Prostate gland (tissue), 2 donors: ENCODE measurements around the gene TOPBP1. TPM values are rescaled to one million over a fixed set of nuclear protein-coding genes. Genes with fewer than 3 reads are reported as not detected.

Source experiments
- DNase-seq: peaks from one replicate; pipeline ENCODE4 v3.0.0-alpha.2; 2019; ENCODE audit warnings: low spot score
- H3K27ac ChIP-seq, 2 donors: fragments of 200-600 bp; sonication (generic); 2 replicates each; pipeline ENCODE4 v1.5.1; 2017 to 2019
- H3K27me3 ChIP-seq: fragments of 200-600 bp; sonication (generic); replicated peaks from 2 replicates; pipeline ENCODE4 v1.5.1; 2019; ENCODE audit not compliant: insufficient read depth
- H3K36me3 ChIP-seq, 2 donors: fragments of 200-600 bp; sonication (generic); 1 replicate in 1 of 2; 2 replicates in 1 of 2; pipeline versions ENCODE4 v1.5.1 to v1.8.1; 2017 to 2019
- H3K4me1 ChIP-seq: fragments of 200-600 bp; sonication (generic); replicated peaks from 2 replicates; pipeline ENCODE4 v1.5.1; 2019
- H3K4me3 ChIP-seq, 2 donors: fragments of 200-600 bp; sonication (generic); 2 replicates each; pipeline ENCODE4 v1.5.1; 2017 to 2019
- H3K9me3 ChIP-seq: fragments of 200-600 bp; sonication (generic); 2 replicates; pipeline ENCODE4 v1.5.1; 2017
- CTCF ChIP-seq, 4 experiments: fragments of 200-600 bp in 2 of 4; fragments of 450-650 bp in 2 of 4; sonication (generic) in 2 of 4; IDR thresholded peaks; 1 replicate in 3 of 4; 2 replicates in 1 of 4; pipeline ENCODE4 v1.5.1; 2016 to 2019; ENCODE audit warnings: antibody characterized with exemption in 4 of 4, mild to moderate bottlenecking in 2 of 4, moderate library complexity in 2 of 4
- POLR2A ChIP-seq: fragments of 450-650 bp; IDR thresholded peaks from one replicate; pipeline ENCODE4 v1.6.1; 2016; ENCODE audit warnings: antibody characterized with exemption, mild to moderate bottlenecking
- POLR2AphosphoS5 ChIP-seq: sonication (generic); formaldehyde crosslinking; IDR thresholded peaks from one replicate; pipeline ENCODE4 v1.6.1; 2017; ENCODE audit warnings: antibody characterized with exemption
- WGBS: methylation state at CpG from one replicate; pipeline ENCODE4 v1.1.5; 2018; 5-methylcytosine and 5-hydroxymethylcytosine counted together
- intact Hi-C: fragments of 100-400 bp; cut with DNase I; formaldehyde crosslinking; loops from one replicate; pipeline ENCODE4 v1.14.2; 2022
- total RNA-seq, 2 donors: library from RNA; depleted of rRNA; stranded (reverse); fragments of >200 nt; gene quantifications; one replicate each; pipeline ENCODE4 v1.1.0, GENCODE V29; 2016

Gene TOPBP1
- total RNA-seq, 2 donors from 2014 or later = 15.6 to 25.3 TPM

GRCh38 chr3:133610031-133610430, 51.7 kb downstream of the TOPBP1 start:
- Histone ChIP-seq H3K27me3 (no peaks in the 10 kb centered on the region), H3K4me1 (no peaks in the 10 kb centered on the region), H3K4me3 (no peak overlapping the region), H3K36me3 (no peaks in the 10 kb centered on the region), H3K9me3 (no peaks in the 10 kb centered on the region), H3K27ac (no peak overlapping the region)
- TF ChIP-seq POLR2A (no peak), CTCF (IDR thresholded peaks at IDR 0.05) (no peak)
- intact Hi-C loops = no loop called here
- no peak for DNase-seq

DNA sequence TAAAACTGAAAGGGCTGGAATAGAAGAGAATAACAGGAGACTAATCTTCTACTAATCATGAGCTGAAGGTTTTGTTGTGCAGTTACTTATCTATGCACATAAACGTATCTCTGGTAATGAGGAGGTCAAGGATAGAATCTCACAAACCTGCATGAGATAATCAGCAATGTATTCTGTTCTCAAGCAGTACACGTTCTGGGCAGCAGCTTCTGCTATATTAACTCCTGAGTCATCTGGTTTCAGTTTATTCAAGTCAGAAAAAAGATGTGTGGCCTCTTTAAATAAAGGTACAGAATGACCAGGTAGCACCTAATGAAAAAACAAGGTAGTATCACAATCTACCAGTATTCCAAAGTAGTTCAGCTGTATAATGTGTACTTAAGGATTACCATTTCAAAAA, 53.4 kb downstream of the TOPBP1 start:
- intact Hi-C loops = no loop called here
- no peak for DNase-seq
- no peaks in the 10 kb centered on the region for H3K36me3 ChIP-seq
- no peaks in the 10 kb centered on the region for H3K4me1 ChIP-seq
- H3K27ac ChIP-seq = no peak overlapping the region
- TF ChIP-seq POLR2AphosphoS5 (no peak), CTCF (IDR thresholded peaks at IDR 0.05) (no peak), POLR2A (no peak)
- H3K27me3 ChIP-seq = no peaks in the 10 kb centered on the region
- 60% methylated on average over 2 of the region's 2 CpGs for WGBS
- H3K9me3 ChIP-seq = no peaks in the 10 kb centered on the region
- no peak overlapping the region for H3K4me3 ChIP-seq

DNA sequence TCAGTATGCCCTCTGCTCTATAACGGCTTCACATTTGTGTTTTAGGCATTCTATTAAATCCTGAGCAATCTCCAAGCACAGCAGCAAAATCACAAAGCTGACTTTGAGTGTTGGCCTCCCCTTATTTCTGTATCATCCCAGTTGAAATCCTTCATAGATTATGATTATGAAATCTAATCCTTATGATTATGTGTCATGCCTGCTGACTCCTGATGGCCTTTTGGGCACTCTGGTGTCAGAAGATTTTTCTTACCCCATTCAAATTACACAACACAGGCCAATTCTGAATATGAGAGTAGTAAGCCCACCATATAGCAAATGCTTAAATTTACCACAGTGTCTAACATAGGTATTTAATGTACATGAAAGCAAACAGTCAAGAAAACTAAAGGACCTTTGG, 53.9 kb downstream of the TOPBP1 start:
- TF ChIP-seq POLR2A (no peak), CTCF (IDR thresholded peaks at IDR 0.05) (no peak), POLR2AphosphoS5 (no peak)
- no peak for DNase-seq
- H3K36me3 ChIP-seq = no peaks in the 10 kb centered on the region
- WGBS = 100% methylated on average over 1 of the region's 1 CpG
- no peak overlapping the region for H3K27ac ChIP-seq
- H3K4me1 ChIP-seq = no peaks in the 10 kb centered on the region
- no peaks in the 10 kb centered on the region for H3K9me3 ChIP-seq
- H3K27me3 ChIP-seq = no peaks in the 10 kb centered on the region
- H3K4me3 ChIP-seq = no peak overlapping the region
- intact Hi-C loops = no loop called here

DNA sequence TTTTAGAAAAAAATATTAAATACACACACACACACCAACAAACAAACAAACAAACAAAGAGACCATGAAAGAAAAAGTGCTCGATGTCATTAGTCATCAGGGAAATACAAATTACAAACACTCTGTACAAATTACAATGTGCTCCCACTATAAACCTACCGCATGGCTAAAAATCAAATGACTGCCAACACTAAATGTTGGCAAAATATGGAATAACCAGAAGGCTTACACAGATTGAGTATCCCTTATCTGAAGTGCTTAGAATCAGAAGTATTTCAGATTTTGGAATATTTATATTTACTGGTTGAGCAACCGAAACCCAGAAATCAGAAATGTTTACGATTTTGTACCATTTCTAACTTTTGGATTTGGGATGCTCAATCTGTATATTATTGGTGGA, 54.8 kb downstream of the TOPBP1 start:
- WGBS = 91% methylated on average over 4 of the region's 4 CpGs
- DNase-seq = no peak
- intact Hi-C loops = no loop called here

More for the DNA sequence above, 54.8 kb downstream of the TOPBP1 start:
- Histone ChIP-seq H3K36me3 (no peaks in the 10 kb centered on the region), H3K27me3 (no peaks in the 10 kb centered on the region), H3K4me1 (no peaks in the 10 kb centered on the region), H3K27ac (no peak overlapping the region), H3K9me3 (no peaks in the 10 kb centered on the region), H3K4me3 (no peak overlapping the region)
- no peak for TF ChIP-seq POLR2A
- TF ChIP-seq CTCF (IDR thresholded peaks at IDR 0.05) = no peak
- TF ChIP-seq POLR2AphosphoS5 = no peak
